GOT3 (cell line): ENCODE results near the gene LTO1.

Experiments used
- DNase-seq: peaks from one replicate; lab custom pipeline; 2025; ENCODE audit warnings: mixed read lengths; lab: John Stamatoyannopoulos, UW

Gene LTO1

DNA sequence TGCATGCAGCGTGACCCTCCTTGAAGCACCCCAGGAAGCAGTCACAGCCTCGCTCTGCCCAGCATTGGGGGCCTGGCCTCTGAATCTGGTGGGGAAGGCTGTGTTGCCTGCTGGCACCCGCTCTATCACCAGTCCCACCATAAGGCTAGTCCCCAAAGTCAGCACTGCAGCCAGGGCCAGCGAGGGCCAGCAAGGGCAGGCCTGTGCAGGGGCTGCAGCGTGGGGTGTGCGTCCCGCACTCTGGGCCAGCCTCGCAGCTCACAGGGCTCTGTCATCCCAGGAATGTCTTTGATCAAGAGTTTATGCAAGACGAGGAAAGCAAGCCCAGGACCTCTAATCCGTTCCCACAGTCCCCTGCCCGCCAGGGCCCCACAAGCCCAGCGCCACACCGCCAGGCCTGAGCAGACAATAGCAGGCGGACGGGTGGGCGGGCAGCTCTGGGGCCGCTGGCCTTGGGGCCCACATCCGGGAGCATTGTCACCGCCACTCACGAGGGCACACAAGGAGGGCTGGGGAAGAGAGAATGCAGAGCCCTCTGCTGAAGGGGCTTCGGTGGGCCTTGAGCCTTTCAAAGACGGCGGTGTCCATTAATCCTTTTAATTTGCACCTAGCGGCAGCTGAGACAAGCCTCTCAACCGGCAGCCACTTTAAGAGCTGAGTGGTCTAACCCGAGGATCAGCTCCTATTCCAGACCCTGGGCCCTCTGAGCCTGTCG is 17.1 kb downstream of the LTO1 start:
- DNase-seq, result no peak

DNA sequence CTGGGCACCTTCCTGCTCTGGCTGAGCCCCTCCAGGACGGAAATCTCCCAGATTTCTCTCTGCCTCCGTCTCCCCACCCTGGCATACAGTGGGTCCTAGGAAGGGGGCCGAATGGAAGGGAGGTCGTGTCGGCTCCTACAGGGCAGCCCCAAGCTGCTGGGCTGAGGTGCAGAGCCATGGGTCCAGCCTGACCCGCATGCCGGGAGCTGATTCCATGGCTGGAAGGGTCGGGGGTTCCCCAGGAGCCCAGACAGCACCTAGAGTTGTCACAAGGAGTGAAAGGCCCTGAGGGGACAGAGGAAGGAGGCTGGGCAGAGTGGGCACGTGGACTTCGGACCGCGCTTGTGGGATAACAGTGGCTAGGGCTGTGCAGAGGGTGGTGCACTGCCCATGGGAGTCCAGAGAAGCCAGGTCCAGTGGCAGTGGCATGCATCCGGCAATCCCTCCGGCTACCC is 17.7 kb downstream of the LTO1 start:
- DNase-seq, result no peak

GRCh38 chr11:69656536-69657455 is 18.4 kb downstream of the LTO1 start:
- DNase-seq, result no peak

DNA sequence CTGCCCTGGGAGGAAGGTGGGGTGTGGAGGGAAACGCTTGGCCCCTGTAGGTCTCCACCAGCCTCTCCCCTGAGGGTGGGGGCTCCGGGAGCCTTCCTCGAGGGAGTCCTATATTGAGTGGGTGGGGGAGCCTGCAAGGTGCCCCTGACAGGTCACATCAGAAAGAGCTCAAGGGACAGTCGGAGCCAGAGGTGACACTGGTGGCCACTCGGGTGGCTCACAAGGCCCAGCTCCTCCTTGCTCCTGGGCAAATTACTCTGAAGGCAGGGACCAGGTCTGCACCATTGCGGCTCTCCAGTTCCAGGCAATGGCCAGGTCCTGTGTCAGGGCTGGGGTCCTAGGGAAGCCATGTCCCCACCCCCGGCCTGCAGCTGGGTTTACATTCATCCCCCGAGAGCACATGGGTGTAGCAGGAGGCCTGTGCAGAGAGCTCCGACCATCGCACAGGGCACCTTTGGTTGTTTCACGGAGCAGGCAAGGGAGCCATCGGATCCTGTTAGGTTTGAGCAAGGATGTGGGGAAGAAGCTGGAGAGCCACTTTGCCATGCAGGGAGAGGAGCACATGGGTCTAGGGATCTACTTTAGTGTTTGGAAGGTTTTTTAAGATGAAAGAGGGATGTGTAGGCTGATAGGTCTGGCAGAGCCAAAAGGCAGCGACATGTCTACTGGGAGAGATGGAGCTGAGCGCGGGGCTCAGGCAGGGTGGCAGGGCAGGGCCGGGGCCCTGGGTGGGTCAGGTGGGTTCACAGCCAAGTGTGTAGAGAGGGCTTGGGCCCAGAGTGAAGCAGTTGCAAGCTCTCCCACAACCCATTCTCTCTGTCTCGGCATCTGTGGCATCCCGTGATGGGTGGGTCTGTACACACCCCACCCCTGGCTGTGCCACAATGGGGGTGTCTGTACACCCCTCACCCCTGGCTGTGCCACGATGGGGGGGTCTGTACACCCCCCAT is 19.4 kb downstream of the LTO1 start:
- no peak for DNase-seq

GRCh38 chr11:69654660-69655478 is 20.3 kb downstream of the LTO1 start:
- DNase-seq, result no peak

DNA sequence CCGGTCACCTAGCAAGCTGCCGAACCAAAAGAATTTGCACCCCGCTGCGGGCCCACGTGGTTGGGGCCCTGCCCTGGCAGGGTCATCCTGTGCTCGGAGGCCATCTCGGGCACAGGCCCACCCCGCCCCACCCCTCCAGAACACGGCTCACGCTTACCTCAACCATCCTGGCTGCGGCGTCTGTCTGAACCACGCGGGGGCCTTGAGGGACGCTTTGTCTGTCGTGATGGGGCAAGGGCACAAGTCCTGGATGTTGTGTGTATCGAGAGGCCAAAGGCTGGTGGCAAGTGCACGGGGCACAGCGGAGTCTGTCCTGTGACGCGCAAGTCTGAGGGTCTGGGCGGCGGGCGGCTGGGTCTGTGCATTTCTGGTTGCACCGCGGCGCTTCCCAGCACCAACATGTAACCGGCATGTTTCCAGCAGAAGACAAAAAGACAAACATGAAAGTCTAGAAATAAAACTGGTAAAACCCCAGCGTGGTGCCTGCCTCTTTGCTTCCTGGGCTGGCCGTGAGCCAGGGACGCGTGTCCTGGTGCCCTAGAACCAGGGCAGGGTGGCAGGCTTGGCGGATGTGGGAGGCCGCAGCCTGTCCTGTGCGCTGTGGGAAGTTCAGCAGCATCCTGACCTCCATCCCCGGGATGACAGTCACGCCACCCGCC is 21.0 kb downstream of the LTO1 start:
- DNase-seq, result no peak

GRCh38 chr11:69653406-69653960 is 21.7 kb downstream of the LTO1 start:
- DNase-seq, result no peak

DNA sequence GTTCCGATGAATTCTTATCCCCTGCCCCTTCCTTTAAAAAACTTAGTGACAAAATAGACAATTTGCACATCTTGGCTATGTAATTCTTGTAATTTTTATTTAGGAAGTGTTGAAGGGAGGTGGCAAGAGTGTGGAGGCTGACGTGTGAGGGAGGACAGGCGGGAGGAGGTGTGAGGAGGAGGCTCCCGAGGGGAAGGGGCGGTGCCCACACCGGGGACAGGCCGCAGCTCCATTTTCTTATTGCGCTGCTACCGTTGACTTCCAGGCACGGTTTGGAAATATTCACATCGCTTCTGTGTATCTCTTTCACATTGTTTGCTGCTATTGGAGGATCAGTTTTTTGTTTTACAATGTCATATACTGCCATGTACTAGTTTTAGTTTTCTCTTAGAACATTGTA is 22.2 kb downstream of the LTO1 start:
- no peak for DNase-seq

GRCh38 chr11:69651834-69652620 is 23.1 kb downstream of the LTO1 start:
- DNase-seq, result no peak

GRCh38 chr11:69650832-69651344 is 24.3 kb downstream of the LTO1 start:
- DNase-seq, result no peak

GRCh38 chr11:69650081-69650831 is 24.9 kb downstream of the LTO1 start:
- DNase-seq, result no peak

DNA sequence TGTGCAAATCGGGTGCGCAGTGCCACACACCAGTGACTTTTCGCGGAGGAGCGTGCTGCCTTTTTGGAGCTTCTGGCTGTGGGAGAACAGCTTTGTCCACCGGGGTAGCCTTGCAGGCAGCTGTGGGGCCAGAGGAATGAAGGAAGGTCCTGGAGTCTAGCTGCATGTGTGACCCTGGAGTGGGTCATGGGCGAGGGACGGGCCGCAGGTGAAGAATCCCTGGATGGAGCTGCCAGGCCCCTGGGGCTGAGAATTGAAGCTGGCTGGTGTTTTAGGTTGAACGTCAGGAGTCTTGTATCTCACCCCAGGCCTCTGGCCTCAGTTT is 25.6 kb downstream of the LTO1 start:
- no peak for DNase-seq

DNA sequence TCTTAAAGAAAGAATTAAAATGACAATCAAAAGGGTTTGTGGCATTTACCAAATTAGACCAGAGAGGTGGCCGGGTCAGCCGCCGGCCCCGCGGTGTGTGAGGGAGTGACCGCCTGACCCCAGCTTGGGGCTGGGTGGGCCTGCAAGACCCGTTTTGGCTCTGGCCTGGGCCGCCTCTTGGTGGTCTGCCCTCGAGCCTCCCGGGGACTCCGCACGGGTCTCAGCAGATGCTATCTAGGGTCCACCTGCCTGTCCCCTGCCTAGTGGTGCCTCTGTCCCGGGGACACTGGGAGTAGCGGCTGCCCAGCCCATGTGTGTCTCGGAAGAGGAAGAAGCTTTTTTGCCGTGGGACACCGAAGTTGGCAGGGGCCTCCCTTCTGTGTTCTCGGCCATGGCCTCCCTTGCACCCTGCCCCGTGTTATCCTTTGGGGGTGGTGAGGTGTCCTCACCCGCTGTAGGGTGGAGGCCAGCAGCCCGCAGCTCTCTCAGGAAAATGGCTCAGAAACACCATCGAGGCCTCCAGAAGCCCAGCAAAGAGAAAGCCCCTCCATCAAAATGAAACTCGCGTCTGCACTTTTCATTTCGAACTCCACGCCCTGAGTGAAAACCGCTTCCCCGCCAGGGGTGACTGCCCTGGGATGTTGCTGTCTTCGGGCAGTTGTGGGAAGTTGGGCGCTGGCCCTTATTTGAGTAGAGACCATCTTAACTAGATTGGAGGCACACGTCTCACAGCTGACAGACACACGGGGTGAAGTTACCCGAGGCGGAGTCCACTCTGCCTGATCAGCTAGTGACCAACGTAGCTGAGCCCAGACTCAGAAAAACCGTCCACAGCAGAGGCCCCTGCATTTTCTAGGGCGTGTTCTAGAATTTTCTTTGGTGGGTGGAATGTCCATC is 26.2 kb downstream of the LTO1 start:
- DNase-seq, result no peak

- no peak for DNase-seq
Measured at GRCh38 chr11:69647761-69648497, 27.2 kb downstream of the LTO1 start.

DNA sequence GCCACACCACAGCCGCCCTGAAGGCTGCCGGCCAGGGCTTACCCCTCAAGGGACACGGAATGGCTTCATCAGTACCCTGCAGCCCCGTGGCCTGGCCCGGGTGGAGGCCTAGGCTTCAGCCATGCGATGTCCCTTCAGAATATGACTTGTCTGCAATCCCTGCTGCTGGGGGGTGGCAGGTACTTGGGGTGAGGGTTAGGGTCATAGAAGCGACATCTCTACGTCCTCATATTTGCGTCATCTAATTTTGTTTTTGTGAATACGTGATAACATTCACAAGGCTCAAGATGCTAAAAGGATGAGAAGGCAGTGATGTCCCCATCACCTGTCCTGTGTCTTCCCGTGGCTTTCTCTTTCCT is 27.8 kb downstream of the LTO1 start:
- DNase-seq, result no peak

GRCh38 chr11:69646493-69647389 is 28.4 kb downstream of the LTO1 start:
- DNase-seq, result no peak
